ENCODE data around the gene NFATC3. TPM values are rescaled to one million over a fixed set of nuclear protein-coding genes. Genes with fewer than 3 reads are reported as not detected.

The NFATC3 gene
- total RNA-seq, 2 experiments from 2014 or later, result 84.8 to 94.4 TPM

- no peak overlapping the region for H3K4me3 ChIP-seq (ENCODE audit: low read length)
- H3K27me3 Mint-ChIP-seq, result no peaks in the 10 kb centered on the region
- no peaks in the 10 kb centered on the region for H3K9me3 Mint-ChIP-seq
- peak overlapping the region; percentile 89 for H3K4me3 Mint-ChIP-seq
- H3K36me3 Mint-ChIP-seq (ENCODE audit: low read depth), result peaks cover 72% of the 10 kb centered on the region
- H3K4me1 Mint-ChIP-seq (ENCODE audit: low read depth), result peaks cover 77% of the 10 kb centered on the region
- DNase-seq (peak in 1 of 14 experiments; percentile 35), ATAC-seq (ENCODE audit: poor library complexity) (no peak)
- TF ChIP-seq CTCF (IDR thresholded peaks at IDR 0.05), result no peak
- ChIA-PET CTCF (interaction anchor here (0.8 to 5.7 kb wide), 4 partner anchors 10 to 55 kb away, joined by 3 to 41 read pairs (median 8); partner anchors contain the start of gene SLC7A6), POLR2A (interaction anchor here (1.0 to 12.9 kb wide), 5 partner anchors 9 to 272 kb away, joined by 3 to 271 read pairs (median 31); partner anchors contain the start of genes PRMT7, SLC7A6 and SLC7A6OS)
- peak overlapping the region; percentile 94 for H3K27ac Mint-ChIP-seq
- H3K36me3 ChIP-seq (ENCODE audit: insufficient read depth, low read length), result peaks cover 35% of the 10 kb centered on the region
- H3K9me3 ChIP-seq (ENCODE audit: control insufficient read depth in 1 of 2, insufficient read depth in 1 of 2, low read length in 2 of 2), result no peaks in the 10 kb centered on the region
- H3K27me3 ChIP-seq (ENCODE audit: control insufficient read depth in 1 of 2, insufficient read depth in 2 of 2, low read length in 2 of 2), result no peaks in the 10 kb centered on the region
- H3K27ac ChIP-seq (ENCODE audit: low read depth in 1 of 2, low read length in 2 of 2), result peak overlapping the region; percentile 71 to 74
- H3K4me1 ChIP-seq (ENCODE audit: insufficient read depth, low read length), result peaks cover 91% of the 10 kb centered on the region
- intact Hi-C loops (cut with DNase I, micrococcal nuclease), result loop anchor here in 1 of 2 experiments (2.0 kb wide), 1 partner anchor 13 kb away; no protein-coding TSS in a partner anchor
Observed at GRCh38 chr16:68273896-68274295, 188.7 kb downstream of the NFATC3 start.

- Histone ChIP-seq H3K27me3 (ENCODE audit: control insufficient read depth in 1 of 2, insufficient read depth in 2 of 2, low read length in 2 of 2) (no peaks in the 10 kb centered on the region), H3K4me1 (ENCODE audit: insufficient read depth, low read length) (peaks cover 93% of the 10 kb centered on the region), H3K4me3 (ENCODE audit: low read length) (no peak overlapping the region), H3K36me3 (ENCODE audit: insufficient read depth, low read length) (peaks cover 37% of the 10 kb centered on the region), H3K27ac (ENCODE audit: low read depth in 1 of 2, low read length in 2 of 2) (peak overlapping the region; percentile 71 to 74), H3K9me3 (ENCODE audit: control insufficient read depth in 1 of 2, insufficient read depth in 1 of 2, low read length in 2 of 2) (no peaks in the 10 kb centered on the region)
- DNase-seq (no peak), ATAC-seq (ENCODE audit: poor library complexity) (no peak)
- ChIA-PET CTCF (interaction anchor here (0.8 to 5.7 kb wide), 3 partner anchors 10 to 54 kb away, joined by 3 to 41 read pairs (median 11); partner anchors contain the start of gene SLC7A6), POLR2A (interaction anchor here (1.0 to 12.9 kb wide), 5 partner anchors 10 to 37 kb away, joined by 3 to 271 read pairs (median 31); partner anchors contain the start of genes PRMT7, SLC7A6 and SLC7A6OS)
- Mint-ChIP-seq H3K4me1 (ENCODE audit: low read depth) (peaks cover 76% of the 10 kb centered on the region), H3K27me3 (no peaks in the 10 kb centered on the region), H3K27ac (peak overlapping the region; percentile 94), H3K4me3 (peak overlapping the region; percentile 89), H3K9me3 (no peaks in the 10 kb centered on the region), H3K36me3 (ENCODE audit: low read depth) (peaks cover 71% of the 10 kb centered on the region)
- intact Hi-C loops (cut with DNase I, micrococcal nuclease), result no loop called here
- no peak for TF ChIP-seq CTCF (IDR thresholded peaks at IDR 0.05)
Observed at GRCh38 chr16:68274441-68274840, 189.3 kb downstream of the NFATC3 start.

GRCh38 chr16:68275611-68276191 is 190.5 kb downstream of the NFATC3 start:
- no peaks in the 10 kb centered on the region for H3K27me3 ChIP-seq (ENCODE audit: control insufficient read depth in 1 of 2, insufficient read depth in 2 of 2, low read length in 2 of 2)
- ChIA-PET CTCF (interaction anchor here (1.0 to 5.7 kb wide), 7 partner anchors 10 to 53 kb away, joined by 3 to 41 read pairs (median 7); partner anchors contain the start of genes PRMT7, SLC7A6 and SLC7A6OS), POLR2A (interaction anchor here (0.7 to 12.9 kb wide), 10 partner anchors 10 to 190 kb away, joined by 3 to 271 read pairs (median 4); partner anchors contain the start of genes NFATC3, PLA2G15, PRMT7 and SLC7A6)
- no peaks in the 10 kb centered on the region for H3K9me3 ChIP-seq (ENCODE audit: control insufficient read depth in 1 of 2, insufficient read depth in 1 of 2, low read length in 2 of 2)
- H3K9me3 Mint-ChIP-seq, result no peaks in the 10 kb centered on the region
- intact Hi-C loops (cut with DNase I, micrococcal nuclease), result loop anchor here in 1 of 2 experiments (1.0 kb wide), 2 partner anchors 10 to 35 kb away; partner anchors contain the start of gene SLC7A6OS
- no peaks in the 10 kb centered on the region for H3K27me3 Mint-ChIP-seq
- ATAC-seq (ENCODE audit: poor library complexity), result peak; percentile 75
- no peak for TF ChIP-seq CTCF (IDR thresholded peaks at IDR 0.05)
- peaks cover 73% of the 10 kb centered on the region for H3K4me1 Mint-ChIP-seq (ENCODE audit: low read depth)
- H3K27ac ChIP-seq (ENCODE audit: low read depth in 1 of 2, low read length in 2 of 2), result peak overlapping the region; percentile 71 to 74
- H3K4me3 ChIP-seq (ENCODE audit: low read length), result peak overlapping the region; percentile 5
- DNase-seq, result peak in 13 of 14 experiments; percentile 36 to 87 (median 55)
- peak overlapping the region; percentile 94 for H3K27ac Mint-ChIP-seq
- peaks cover 93% of the 10 kb centered on the region for H3K4me1 ChIP-seq (ENCODE audit: insufficient read depth, low read length)
- peaks cover 70% of the 10 kb centered on the region for H3K36me3 Mint-ChIP-seq (ENCODE audit: low read depth)
- H3K4me3 Mint-ChIP-seq, result peak overlapping the region; percentile 66
- peaks cover 33% of the 10 kb centered on the region for H3K36me3 ChIP-seq (ENCODE audit: insufficient read depth, low read length)
